ENCODE data around the gene ASRGL1. TPM values are rescaled to one million over a fixed set of nuclear protein-coding genes. Genes with fewer than 3 reads are reported as not detected.

Gene ASRGL1
- total RNA-seq, 6 experiments from 2014 or later, result 1.8 to 28.5 (median 4.7) TPM

GRCh38 chr11:62418733-62419132 lies 81.5 kb downstream of the ASRGL1 start, which contains the start of gene SCGB1A1:
Gene SCGB1A1 (plus strand): TSS chr11:62419033. CDS start chr11:62419096, 63 bp downstream.
- 0% methylated on average over 1 of the region's 4 CpGs for WGBS (ENCODE audit: insufficient coverage, low coverage, low lambda C conversion rate, missing lambda C conversion rate)
- ATAC-seq (no peak), DNase-seq (no peak)
- no peaks in the 10 kb centered on the region for H3K4me1 ChIP-seq
- intact Hi-C loops (cut with DNase I), result no loop called here
- H3K27ac ChIP-seq, result no peak within 1 kb of the TSS
- no peak for TF ChIP-seq CTCF (IDR thresholded peaks at IDR 0.05)
- no peak for TF ChIP-seq POLR2A (IDR thresholded peaks at IDR 0.05)
- H3K4me3 ChIP-seq, result no peak within 1 kb of the TSS
- H3K27me3 ChIP-seq, result no peaks in the 10 kb centered on the region
- no peaks in the 10 kb centered on the region for H3K36me3 ChIP-seq
- H3K9me3 ChIP-seq, result no peaks in the 10 kb centered on the region

GRCh38 chr11:62419314-62419929 lies 82.2 kb downstream of the ASRGL1 start:
- DNase-seq, result no peak
- Histone ChIP-seq H3K27me3 (no peaks in the 10 kb centered on the region), H3K4me3 (no peak overlapping the region), H3K27ac (no peak overlapping the region), H3K4me1 (no peaks in the 10 kb centered on the region), H3K9me3 (no peaks in the 10 kb centered on the region), H3K36me3 (no peaks in the 10 kb centered on the region)
- ATAC-seq, result peak in 2 of 4 donors; percentile 8 to 37
- TF ChIP-seq POLR2A (IDR thresholded peaks at IDR 0.05) (no peak), CTCF (IDR thresholded peaks at IDR 0.05) (no peak)
- intact Hi-C loops (cut with DNase I), result no loop called here
- 39% methylated on average over 5 of the region's 5 CpGs for WGBS (ENCODE audit: insufficient coverage, low coverage, low lambda C conversion rate, missing lambda C conversion rate)

- Histone ChIP-seq H3K9me3 (no peaks in the 10 kb centered on the region), H3K36me3 (no peaks in the 10 kb centered on the region), H3K27me3 (no peaks in the 10 kb centered on the region), H3K27ac (no peak overlapping the region), H3K4me1 (peaks cover 0 to 2% (median under 1%) of the 10 kb centered on the region in 4 donors), H3K4me3 (no peak overlapping the region)
- WGBS (ENCODE audit: insufficient coverage, low coverage, low lambda C conversion rate, missing lambda C conversion rate), result 24% methylated on average over 1 of the region's 1 CpG
- ATAC-seq (no peak), DNase-seq (no peak)
- TF ChIP-seq CTCF (IDR thresholded peaks at IDR 0.05) (no peak), POLR2A (IDR thresholded peaks at IDR 0.05) (no peak)
- intact Hi-C loops (cut with DNase I), result loop anchor here (5.0 kb wide), 2 partner anchors 122 to 137 kb away; no protein-coding TSS in a partner anchor
Measured at GRCh38 chr11:62419943-62420342, 82.7 kb downstream of the ASRGL1 start.

GRCh38 chr11:62420882-62421281 lies 83.6 kb downstream of the ASRGL1 start:
- peaks cover 0 to 10% (median 5%) of the 10 kb centered on the region in 4 donors for H3K4me1 ChIP-seq
- H3K27me3 ChIP-seq, result no peaks in the 10 kb centered on the region
- no peaks in the 10 kb centered on the region for H3K9me3 ChIP-seq
- intact Hi-C loops (cut with DNase I), result loop anchor here (5.0 kb wide), 2 partner anchors 121 to 136 kb away; no protein-coding TSS in a partner anchor
- no peak for TF ChIP-seq POLR2A (IDR thresholded peaks at IDR 0.05)
- TF ChIP-seq CTCF (IDR thresholded peaks at IDR 0.05), result no peak
- no peak for DNase-seq
- H3K4me3 ChIP-seq, result no peak overlapping the region
- no peaks in the 10 kb centered on the region for H3K36me3 ChIP-seq
- 89% methylated on average over 3 of the region's 3 CpGs for WGBS (ENCODE audit: insufficient coverage, low coverage, low lambda C conversion rate, missing lambda C conversion rate)
- ATAC-seq, result no peak
- no peak overlapping the region for H3K27ac ChIP-seq
